Endothelial cell of umbilical vein (primary cell): ENCODE results near the gene SPRY4. TPM values are rescaled to one million over a fixed set of nuclear protein-coding genes. Genes with fewer than 3 reads are reported as not detected.
"Not testable (repeated sequence)": the region's sequence is repeated elsewhere in the genome, so short reads cannot be mapped to it uniquely, and the experiment has no call there.

ENCODE experiments used
- BruUV-seq: library from RNA; stranded (reverse); fragments of 400-500 nt; replicated peaks from 2 replicates; lab custom pipeline; 2021; lab: Mats Ljungman, UMichigan
- CTCF ChIA-PET: fragments of 300-600, 350-600 bp; sonication (Branson Sonifier 250); formaldehyde crosslinking; loops from one replicate; lab custom pipeline; 2021; ENCODE audit warnings: antibody characterized with exemption, inconsistent platforms; lab: Charles Lee
- POLR2A ChIA-PET: fragments of 300-600, 350-600 bp; sonication (Branson Sonifier 250); formaldehyde crosslinking; loops from one replicate; lab custom pipeline; 2021; ENCODE audit warnings: antibody characterized with exemption, inconsistent platforms; lab: Charles Lee
- DNase-seq: peaks from one replicate; pipeline ENCODE4 v3.0.0-alpha.2; 2011; ENCODE audit warnings: low read depth, low spot score
- FAIRE-seq: peaks from 2 replicates; lab custom pipeline; 2011; peaks lifted over from hg19 to GRCh38; lab: Jason Lieb, UNC
- H2AFZ ChIP-seq: 2 replicates; pipeline ENCODE4 v1.6.0; 2012; ENCODE audit warnings: low read depth, low read length, control low read depth, inconsistent platforms
- H3K27ac ChIP-seq: 2 replicates; pipeline ENCODE4 v1.5.1; 2011; ENCODE audit warnings: low read depth, mild to moderate bottlenecking, control low read depth, low read length, moderate library complexity; ENCODE audit not compliant: insufficient read depth
- H3K27me3 ChIP-seq, 2 experiments: 2 replicates each; pipeline versions ENCODE4 v1.6.0 to v1.6.1; 2011; ENCODE audit warnings: low read length in 2 of 2, mixed read lengths in 1 of 2; ENCODE audit not compliant: control insufficient read depth in 2 of 2, insufficient read depth in 2 of 2
- H3K36me3 ChIP-seq, 2 experiments: 2 replicates in 1 of 2; 3 replicates in 1 of 2; pipeline ENCODE4 v1.5.1; 2011; ENCODE audit warnings: low read length in 2 of 2, mild to moderate bottlenecking in 1 of 2, moderate library complexity in 1 of 2; ENCODE audit not compliant: control insufficient read depth in 2 of 2, insufficient read depth in 2 of 2; ENCODE audit errors: extremely low read depth in 1 of 2
- H3K4me1 ChIP-seq: 3 replicates; pipeline ENCODE4 v1.5.1; 2011; ENCODE audit warnings: mild to moderate bottlenecking, low read length; ENCODE audit not compliant: control insufficient read depth, insufficient read depth; ENCODE audit errors: extremely low read depth
- H3K4me2 ChIP-seq: 2 replicates; pipeline ENCODE4 v1.6.1; 2011; ENCODE audit warnings: low read length, control low read depth, mixed read lengths; ENCODE audit not compliant: insufficient read depth
- H3K4me3 ChIP-seq, 3 experiments: fragments of 200-600 bp in 1 of 3; sonication (generic), shearing (Covaris generic) in 1 of 3; replicated peaks in 1 of 3; 2 replicates each; pipeline ENCODE4 v1.5.1; 2011 to 2016; ENCODE audit warnings: control low read depth in 3 of 3, low read length in 3 of 3, mild to moderate bottlenecking in 2 of 3, inconsistent platforms in 1 of 3, low read depth in 1 of 3, moderate library complexity in 1 of 3; ENCODE audit not compliant: insufficient read depth in 1 of 3
- H3K79me2 ChIP-seq: 2 replicates; pipeline ENCODE4 v1.6.0; 2012; ENCODE audit warnings: low read length, inconsistent platforms; ENCODE audit not compliant: control insufficient read depth, insufficient read depth
- H3K9ac ChIP-seq: replicated peaks from 2 replicates; pipeline ENCODE3; 2011; ENCODE audit warnings: low read length, control low read depth; ENCODE audit not compliant: insufficient read depth; ENCODE audit errors: extremely low read depth
- H3K9me1 ChIP-seq: replicated peaks from 3 replicates; pipeline ENCODE4 v1.6.0; 2011; ENCODE audit warnings: mild to moderate bottlenecking, low read length; ENCODE audit not compliant: control insufficient read depth, insufficient read depth; ENCODE audit errors: extremely low read depth
- H3K9me3 ChIP-seq: replicated peaks from 2 replicates; pipeline ENCODE4 v1.5.1; 2012; ENCODE audit warnings: low read length, inconsistent platforms; ENCODE audit not compliant: control insufficient read depth, insufficient read depth
- H4K20me1 ChIP-seq: replicated peaks from 2 replicates; pipeline ENCODE3; 2011; ENCODE audit warnings: mild to moderate bottlenecking, low read length; ENCODE audit not compliant: control insufficient read depth, insufficient read depth; ENCODE audit errors: extremely low read depth
- JUN ChIP-seq: IDR thresholded peaks from 2 replicates; pipeline ENCODE4 v1.6.1; 2011; ENCODE audit warnings: borderline replicate concordance, low read depth; ENCODE audit not compliant: insufficient read length, insufficient read depth
- POLR2A ChIP-seq: IDR thresholded peaks from 2 replicates; pipeline ENCODE4 v1.6.1; 2012; ENCODE audit warnings: low read depth, mild to moderate bottlenecking, control low read depth, low read length
- dilution Hi-C: fragments of 300-500 bp; cut with MboI; formaldehyde crosslinking; loops from one replicate; pipeline ENCODE4 v1.15.0; 2019; ENCODE audit warnings: low sequenced_read_pairs; ENCODE audit not compliant: extremely low pct_ligation_motif_present
- intact Hi-C: fragments of 100-400 bp; cut with micrococcal nuclease; formaldehyde crosslinking; loops from one replicate; pipeline ENCODE4 v1.10.0; 2022
- polyA plus RNA-seq, 4 experiments: library from polyadenylated mRNA; depleted of rRNA in 3 of 4; stranded (reverse) in 3 of 4; unstranded in 1 of 4; fragments of >200 nt; gene quantifications; 2 replicates each; pipeline versions ENCODE4 v1.2.1 to v1.2.3, GENCODE V29; 2011 to 2012; ENCODE audit warnings: missing spikeins in 1 of 4
- total RNA-seq: library from RNA; stranded (reverse); gene quantifications from 2 replicates; pipeline ENCODE4 v1.2.3, GENCODE V29; 2021

SPRY4 gene
- total and polyA plus RNA-seq, 2 donors (not counting 3 experiments of a cell fraction or from before 2014, with no cell fraction given), result 9.3 to 33.9 TPM

GRCh38 chr5:142334538-142334937 is 9.7 kb upstream of the SPRY4 start:
- no peaks in the 10 kb centered on the region for H3K4me1 ChIP-seq
- POLR2A ChIA-PET, result no interaction called here
- CTCF ChIA-PET, result interaction anchor here (0.7 to 1.2 kb wide), 2 partner anchors 158 to 214 kb away, joined by 3 read pairs; no protein-coding TSS in a partner anchor
- H3K9me3 ChIP-seq, result no peaks in the 10 kb centered on the region
- TF ChIP-seq POLR2A, result no peak
- no peak for TF ChIP-seq JUN
- H4K20me1 ChIP-seq, result no peaks in the 10 kb centered on the region
- no peaks in the 10 kb centered on the region for H3K79me2 ChIP-seq
- no peak overlapping the region for H3K9ac ChIP-seq
- FAIRE-seq (no peak), DNase-seq (no peak)
- H2AFZ ChIP-seq, result no peak overlapping the region
- dilution Hi-C loops, result no loop called here
- no TSS peak for BruUV-seq
- no peaks in the 10 kb centered on the region for H3K9me1 ChIP-seq
- intact Hi-C loops, result no loop called here
- H3K36me3 ChIP-seq, result no peaks in the 10 kb centered on the region
- H3K27me3 ChIP-seq, result no peaks in the 10 kb centered on the region
- H3K4me3 ChIP-seq, result no peak overlapping the region
- no peak overlapping the region for H3K27ac ChIP-seq
- H3K4me2 ChIP-seq, result no peak overlapping the region

DNA sequence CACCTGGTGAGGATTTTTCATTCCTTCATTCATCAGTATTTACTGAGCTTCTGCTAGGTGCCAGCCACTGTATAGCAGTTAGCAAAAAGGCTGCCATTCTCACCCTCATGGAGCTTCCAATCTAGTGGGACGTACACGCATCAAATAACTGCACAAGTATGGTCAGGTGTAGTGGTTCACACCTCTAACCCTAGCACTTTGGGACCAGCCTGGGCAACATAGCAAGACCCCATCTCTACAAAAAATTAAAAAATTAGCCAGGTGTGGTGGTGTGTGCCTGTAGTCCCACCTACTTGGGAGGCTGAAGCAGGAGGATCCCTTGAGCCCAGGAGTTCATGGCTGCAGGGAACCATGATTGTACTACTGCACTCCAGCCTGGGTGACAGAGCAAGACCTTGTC is 8.9 kb upstream of the SPRY4 start:
- FAIRE-seq, intact Hi-C loops, H4K20me1 ChIP-seq, POLR2A ChIA-PET, H3K27me3 ChIP-seq, H3K4me1 ChIP-seq, H3K4me3 ChIP-seq, H3K36me3 ChIP-seq, H3K9ac ChIP-seq, H3K79me2 ChIP-seq, H3K27ac ChIP-seq, DNase-seq, BruUV-seq, H3K9me3 ChIP-seq, H3K4me2 ChIP-seq, H3K9me1 ChIP-seq, H2AFZ ChIP-seq, dilution Hi-C loops: not testable (repeated sequence)
- CTCF ChIA-PET, result interaction anchor here (1.1 to 1.2 kb wide), 2 partner anchors 182 to 215 kb away, joined by 3 read pairs; no protein-coding TSS in a partner anchor
